ENCODE results near the gene WDR19.
"Not testable (repeated sequence)": the region's sequence is repeated elsewhere in the genome, so short reads cannot be mapped to it uniquely, and the experiment has no call there.

WDR19 gene

DNA sequence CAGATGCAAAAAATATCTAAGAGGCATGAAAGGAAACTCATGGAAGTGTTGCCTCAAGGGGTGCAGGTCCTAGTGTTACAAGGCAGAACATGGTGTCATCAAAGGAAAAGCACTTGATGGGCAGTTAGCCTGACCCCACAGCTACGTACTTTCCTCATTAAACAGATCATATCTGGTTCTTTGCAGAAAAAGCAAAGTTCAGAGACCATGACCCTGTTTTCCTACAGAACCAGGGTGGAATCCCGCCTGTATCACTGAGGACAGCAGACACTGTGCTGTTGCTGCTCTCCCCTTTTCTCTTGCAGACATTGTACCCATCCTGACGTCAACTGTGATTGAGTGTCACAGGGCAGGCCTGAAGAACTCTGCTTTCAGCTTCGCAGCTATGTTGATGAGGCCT, 92.2 kb downstream of the WDR19 start:
- WGBS (ENCODE audit: extremely low coverage, insufficient coverage, low lambda C conversion rate) = no CpG with 5 or more reads among the region's 4 CpGs
- H3K36me3 ChIP-seq (ENCODE audit: control insufficient read depth, insufficient read depth, low read length) = no peaks in the 10 kb centered on the region
- no peak overlapping the region for H4K5ac ChIP-seq (ENCODE audit: low read length)

GRCh38 chr4:39277661-39278060, 95.3 kb downstream of the WDR19 start:
- H3K4me3 ChIP-seq (ENCODE audit: low read length); H3K9ac ChIP-seq (ENCODE audit: low read length); H3K36me3 ChIP-seq (ENCODE audit: control insufficient read depth, insufficient read depth, low read length); H3K23ac ChIP-seq (ENCODE audit: low read length); H3K56ac ChIP-seq (ENCODE audit: low read length); H4K5ac ChIP-seq (ENCODE audit: low read length); H3K79me2 ChIP-seq (ENCODE audit: control insufficient read depth, insufficient read depth, low read length); H3K27me3 ChIP-seq (ENCODE audit: insufficient read depth, low read length, poor library complexity); H3K18ac ChIP-seq (ENCODE audit: low read length); H2BK15ac ChIP-seq (replicated peaks; ENCODE audit: low read depth); H2BK120ac ChIP-seq (ENCODE audit: low read depth, low read length); H2AK5ac ChIP-seq (ENCODE audit: low read length); H4K8ac ChIP-seq (ENCODE audit: low read depth, low read length); DNase-seq; H2BK5ac ChIP-seq (ENCODE audit: low read length); H3K4ac ChIP-seq (ENCODE audit: low read depth, low read length); H3K4me1 ChIP-seq (ENCODE audit: control insufficient read depth, low read depth, low read length); H3K4me2 ChIP-seq (ENCODE audit: low read length); H3K79me1 ChIP-seq (ENCODE audit: low read length); H3K27ac ChIP-seq (ENCODE audit: low read depth, low read length): not testable (repeated sequence)
- WGBS (ENCODE audit: extremely low coverage, insufficient coverage, low lambda C conversion rate) = no CpG with 5 or more reads among the region's 6 CpGs

More for the DNA sequence above, 92.2 kb downstream of the WDR19 start:
- Histone ChIP-seq H3K4me2 (ENCODE audit: low read length) (no peak overlapping the region), H2AK5ac (ENCODE audit: low read length) (no peak overlapping the region), H3K4me3 (ENCODE audit: low read length) (no peak overlapping the region), H3K4me1 (ENCODE audit: control insufficient read depth, low read depth, low read length) (no peaks in the 10 kb centered on the region), H3K23ac (ENCODE audit: low read length) (no peak overlapping the region), H3K79me1 (ENCODE audit: low read length) (no peaks in the 10 kb centered on the region), H2BK15ac (replicated peaks; ENCODE audit: low read depth) (no peak overlapping the region), H2BK120ac (ENCODE audit: low read depth, low read length) (no peak overlapping the region), H3K4ac (ENCODE audit: low read depth, low read length) (no peak overlapping the region), H2BK5ac (ENCODE audit: low read length) (no peak overlapping the region), H3K27ac (ENCODE audit: low read depth, low read length) (no peak overlapping the region), H3K18ac (ENCODE audit: low read length) (no peak overlapping the region), H4K8ac (ENCODE audit: low read depth, low read length) (no peak overlapping the region), H3K79me2 (ENCODE audit: control insufficient read depth, insufficient read depth, low read length) (no peaks in the 10 kb centered on the region), H3K27me3 (ENCODE audit: insufficient read depth, low read length, poor library complexity) (no peaks in the 10 kb centered on the region), H3K56ac (ENCODE audit: low read length) (no peak overlapping the region), H3K9ac (ENCODE audit: low read length) (no peak overlapping the region)
- no peak for DNase-seq

- no peaks in the 10 kb centered on the region for H3K36me3 ChIP-seq (ENCODE audit: control insufficient read depth, insufficient read depth, low read length)
- H3K4me3 ChIP-seq (ENCODE audit: low read length) = no peak overlapping the region
- no CpG with 5 or more reads among the region's 9 CpGs for WGBS (ENCODE audit: extremely low coverage, insufficient coverage, low lambda C conversion rate)
- H4K5ac ChIP-seq (ENCODE audit: low read length) = no peak overlapping the region
- H3K9ac ChIP-seq (ENCODE audit: low read length) = no peak overlapping the region
- no peak overlapping the region for H4K8ac ChIP-seq (ENCODE audit: low read depth, low read length)
- no peak overlapping the region for H3K56ac ChIP-seq (ENCODE audit: low read length)
- no peak overlapping the region for H2BK15ac ChIP-seq (replicated peaks; ENCODE audit: low read depth)
- H3K79me2 ChIP-seq (ENCODE audit: control insufficient read depth, insufficient read depth, low read length) = no peaks in the 10 kb centered on the region
- H3K4me2 ChIP-seq (ENCODE audit: low read length) = no peak overlapping the region
- no peak overlapping the region for H3K18ac ChIP-seq (ENCODE audit: low read length)
- H3K79me1 ChIP-seq (ENCODE audit: low read length) = no peaks in the 10 kb centered on the region
- H3K23ac ChIP-seq (ENCODE audit: low read length) = no peak overlapping the region
- H2BK5ac ChIP-seq (ENCODE audit: low read length) = no peak overlapping the region
- H2BK120ac ChIP-seq (ENCODE audit: low read depth, low read length) = no peak overlapping the region
- H2AK5ac ChIP-seq (ENCODE audit: low read length) = no peak overlapping the region
- no peaks in the 10 kb centered on the region for H3K27me3 ChIP-seq (ENCODE audit: insufficient read depth, low read length, poor library complexity)
- H3K4me1 ChIP-seq (ENCODE audit: control insufficient read depth, low read depth, low read length) = no peaks in the 10 kb centered on the region
- no peak for DNase-seq
- H3K27ac ChIP-seq (ENCODE audit: low read depth, low read length) = no peak overlapping the region
- H3K4ac ChIP-seq (ENCODE audit: low read depth, low read length) = no peak overlapping the region
These were observed 96.1 kb downstream of the WDR19 start for GRCh38 chr4:39278476-39278875.

DNA sequence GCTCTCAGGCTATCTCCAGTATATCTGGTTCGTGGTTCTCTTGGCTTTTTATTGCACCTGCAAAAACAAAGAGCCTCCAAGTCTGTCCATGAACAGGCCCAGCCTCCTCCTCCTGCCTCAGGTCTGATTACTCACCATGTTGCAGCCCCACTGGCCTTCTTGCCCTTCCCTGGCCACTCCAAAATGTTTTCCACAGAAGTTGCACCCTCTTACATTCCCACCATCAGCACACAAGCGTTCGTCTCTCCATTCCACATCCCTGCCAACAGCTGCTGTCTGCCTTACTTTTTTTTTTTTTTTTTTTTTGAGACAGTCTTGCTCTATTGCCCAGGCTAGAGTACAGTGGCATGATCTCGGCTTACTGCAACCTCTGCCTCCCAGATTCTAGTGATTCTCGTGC, 97.1 kb downstream of the WDR19 start:
- Histone ChIP-seq H2BK5ac (ENCODE audit: low read length) (no peak overlapping the region), H4K5ac (ENCODE audit: low read length) (no peak overlapping the region), H3K18ac (ENCODE audit: low read length) (no peak overlapping the region), H3K4me1 (ENCODE audit: control insufficient read depth, low read depth, low read length) (no peaks in the 10 kb centered on the region), H2AK5ac (ENCODE audit: low read length) (no peak overlapping the region), H3K9ac (ENCODE audit: low read length) (no peak overlapping the region), H2BK15ac (replicated peaks; ENCODE audit: low read depth) (no peak overlapping the region), H3K56ac (ENCODE audit: low read length) (no peak overlapping the region), H3K27me3 (ENCODE audit: insufficient read depth, low read length, poor library complexity) (no peaks in the 10 kb centered on the region), H4K8ac (ENCODE audit: low read depth, low read length) (no peak overlapping the region), H3K23ac (ENCODE audit: low read length) (no peak overlapping the region), H3K27ac (ENCODE audit: low read depth, low read length) (no peak overlapping the region), H2BK120ac (ENCODE audit: low read depth, low read length) (no peak overlapping the region), H3K4ac (ENCODE audit: low read depth, low read length) (no peak overlapping the region), H3K79me2 (ENCODE audit: control insufficient read depth, insufficient read depth, low read length) (no peaks in the 10 kb centered on the region), H3K4me2 (ENCODE audit: low read length) (no peak overlapping the region), H3K36me3 (ENCODE audit: control insufficient read depth, insufficient read depth, low read length) (no peaks in the 10 kb centered on the region), H3K4me3 (ENCODE audit: low read length) (no peak overlapping the region), H3K79me1 (ENCODE audit: low read length) (no peaks in the 10 kb centered on the region)
- DNase-seq = no peak
- WGBS (ENCODE audit: extremely low coverage, insufficient coverage, low lambda C conversion rate) = no CpG with 5 or more reads among the region's 5 CpGs

GRCh38 chr4:39280770-39281169, 98.4 kb downstream of the WDR19 start:
- H2BK120ac ChIP-seq (ENCODE audit: low read depth, low read length) = no peak overlapping the region
- no peaks in the 10 kb centered on the region for H3K4me1 ChIP-seq (ENCODE audit: control insufficient read depth, low read depth, low read length)
- H3K4ac ChIP-seq (ENCODE audit: low read depth, low read length) = no peak overlapping the region
- no peaks in the 10 kb centered on the region for H3K79me1 ChIP-seq (ENCODE audit: low read length)
- H2AK5ac ChIP-seq (ENCODE audit: low read length) = no peak overlapping the region
- H3K27me3 ChIP-seq (ENCODE audit: insufficient read depth, low read length, poor library complexity) = no peaks in the 10 kb centered on the region
- H4K8ac ChIP-seq (ENCODE audit: low read depth, low read length) = no peak overlapping the region
- no peak overlapping the region for H3K27ac ChIP-seq (ENCODE audit: low read depth, low read length)
- H3K9ac ChIP-seq (ENCODE audit: low read length) = no peak overlapping the region
- no peak overlapping the region for H3K18ac ChIP-seq (ENCODE audit: low read length)
- H3K56ac ChIP-seq (ENCODE audit: low read length) = no peak overlapping the region
- no peaks in the 10 kb centered on the region for H3K36me3 ChIP-seq (ENCODE audit: control insufficient read depth, insufficient read depth, low read length)
- H4K5ac ChIP-seq (ENCODE audit: low read length) = no peak overlapping the region
- H3K23ac ChIP-seq (ENCODE audit: low read length) = no peak overlapping the region
- no peak overlapping the region for H3K4me3 ChIP-seq (ENCODE audit: low read length)
- H3K79me2 ChIP-seq (ENCODE audit: control insufficient read depth, insufficient read depth, low read length) = no peaks in the 10 kb centered on the region
- H2BK5ac ChIP-seq (ENCODE audit: low read length) = no peak overlapping the region
- no peak overlapping the region for H3K4me2 ChIP-seq (ENCODE audit: low read length)
- no peak for DNase-seq
- no peak overlapping the region for H2BK15ac ChIP-seq (replicated peaks; ENCODE audit: low read depth)
- WGBS (ENCODE audit: extremely low coverage, insufficient coverage, low lambda C conversion rate) = no CpG with 5 or more reads among the region's 2 CpGs

DNA sequence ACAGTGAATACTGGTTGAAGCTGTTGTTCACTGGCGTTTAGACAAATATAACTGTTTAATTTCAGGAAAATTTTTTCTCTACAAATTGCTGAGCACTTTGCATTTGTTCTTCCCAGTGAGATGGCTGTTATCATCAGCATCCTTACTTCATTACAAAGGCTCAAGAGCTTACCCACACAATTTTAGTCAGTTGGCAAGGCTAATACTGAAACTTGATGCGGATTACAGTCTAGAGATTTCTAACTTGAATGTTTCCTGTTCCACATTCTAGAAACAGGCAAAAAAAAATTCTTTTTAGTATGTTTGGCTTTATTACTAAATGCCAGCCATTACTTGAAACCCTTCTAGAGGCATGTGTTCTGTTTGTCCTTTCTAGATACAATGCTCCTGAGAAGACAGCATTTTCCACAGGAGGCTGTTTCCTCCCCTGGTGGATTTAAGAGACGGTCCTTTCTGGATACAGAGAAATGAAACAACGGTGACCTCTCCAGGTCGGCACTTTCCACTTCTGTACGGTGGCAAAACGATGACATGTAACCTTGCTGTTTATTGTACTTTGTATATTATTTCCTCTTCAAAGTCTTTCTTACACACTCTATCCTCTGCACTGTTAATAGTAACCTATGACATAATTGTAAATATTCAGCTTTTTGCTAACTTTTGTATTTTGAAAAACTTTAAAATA, 102.9 kb downstream of the WDR19 start:
- H3K4me2 ChIP-seq (ENCODE audit: low read length) = no peak overlapping the region
- no peak overlapping the region for H3K56ac ChIP-seq (ENCODE audit: low read length)

More for the DNA sequence above, 102.9 kb downstream of the WDR19 start:
- H4K5ac ChIP-seq (ENCODE audit: low read length) = no peak overlapping the region
- H3K4me3 ChIP-seq (ENCODE audit: low read length) = no peak overlapping the region
- H4K8ac ChIP-seq (ENCODE audit: low read depth, low read length) = no peak overlapping the region
- H3K27ac ChIP-seq (ENCODE audit: low read depth, low read length) = no peak overlapping the region
- H2BK120ac ChIP-seq (ENCODE audit: low read depth, low read length) = no peak overlapping the region
- no peak overlapping the region for H2BK15ac ChIP-seq (replicated peaks; ENCODE audit: low read depth)
- H2BK5ac ChIP-seq (ENCODE audit: low read length) = no peak overlapping the region
- no peaks in the 10 kb centered on the region for H3K27me3 ChIP-seq (ENCODE audit: insufficient read depth, low read length, poor library complexity)
- no peaks in the 10 kb centered on the region for H3K79me2 ChIP-seq (ENCODE audit: control insufficient read depth, insufficient read depth, low read length)
- no peak overlapping the region for H2AK5ac ChIP-seq (ENCODE audit: low read length)
- H3K36me3 ChIP-seq (ENCODE audit: control insufficient read depth, insufficient read depth, low read length) = peaks cover 6% of the 10 kb centered on the region
- no peak overlapping the region for H3K4ac ChIP-seq (ENCODE audit: low read depth, low read length)
- no peaks in the 10 kb centered on the region for H3K4me1 ChIP-seq (ENCODE audit: control insufficient read depth, low read depth, low read length)
- no peak overlapping the region for H3K18ac ChIP-seq (ENCODE audit: low read length)
- no peak overlapping the region for H3K23ac ChIP-seq (ENCODE audit: low read length)
- H3K9ac ChIP-seq (ENCODE audit: low read length) = no peak overlapping the region
- no peaks in the 10 kb centered on the region for H3K79me1 ChIP-seq (ENCODE audit: low read length)
- no peak for DNase-seq
- no CpG with 5 or more reads among the region's 7 CpGs for WGBS (ENCODE audit: extremely low coverage, insufficient coverage, low lambda C conversion rate)

All from mesendoderm (in vitro differentiated cells).